GM12875 (cell line): ENCODE results near the gene PPP1R18.
A peak's percentile ranks its signal among the peaks of the same experiment; 100 is the strongest.

ENCODE experiments used
- H3K4me3 ChIP-seq: one replicate; pipeline ENCODE4 v1.5.1; 2011; ENCODE audit warnings: low read depth, low read length, control low read depth
- TF ChIP-seq, protein P1 (sequence below): IDR thresholded peaks from 2 replicates; pipeline ENCODE4 v1.5.1; 2011; ENCODE audit warnings: low read depth, mild to moderate bottlenecking, control low read depth, inconsistent platforms, low read length, moderate library complexity, borderline replicate concordance; ENCODE audit not compliant: insufficient read depth

Gene PPP1R18

DNA sequence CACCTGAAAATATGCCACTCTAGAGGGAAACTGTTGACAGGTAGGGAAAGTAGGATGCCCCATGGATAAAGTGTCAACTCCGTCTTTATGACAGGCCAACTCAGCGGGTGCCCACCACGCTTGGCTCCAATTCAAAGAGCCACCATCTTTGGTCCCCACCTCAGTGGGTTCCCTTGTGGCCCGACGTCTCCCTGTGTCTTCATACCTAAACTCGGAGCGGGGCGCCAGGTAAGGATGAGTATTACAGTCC, 30.4 kb upstream of the PPP1R18 start:
- TF ChIP-seq, protein P1, sequence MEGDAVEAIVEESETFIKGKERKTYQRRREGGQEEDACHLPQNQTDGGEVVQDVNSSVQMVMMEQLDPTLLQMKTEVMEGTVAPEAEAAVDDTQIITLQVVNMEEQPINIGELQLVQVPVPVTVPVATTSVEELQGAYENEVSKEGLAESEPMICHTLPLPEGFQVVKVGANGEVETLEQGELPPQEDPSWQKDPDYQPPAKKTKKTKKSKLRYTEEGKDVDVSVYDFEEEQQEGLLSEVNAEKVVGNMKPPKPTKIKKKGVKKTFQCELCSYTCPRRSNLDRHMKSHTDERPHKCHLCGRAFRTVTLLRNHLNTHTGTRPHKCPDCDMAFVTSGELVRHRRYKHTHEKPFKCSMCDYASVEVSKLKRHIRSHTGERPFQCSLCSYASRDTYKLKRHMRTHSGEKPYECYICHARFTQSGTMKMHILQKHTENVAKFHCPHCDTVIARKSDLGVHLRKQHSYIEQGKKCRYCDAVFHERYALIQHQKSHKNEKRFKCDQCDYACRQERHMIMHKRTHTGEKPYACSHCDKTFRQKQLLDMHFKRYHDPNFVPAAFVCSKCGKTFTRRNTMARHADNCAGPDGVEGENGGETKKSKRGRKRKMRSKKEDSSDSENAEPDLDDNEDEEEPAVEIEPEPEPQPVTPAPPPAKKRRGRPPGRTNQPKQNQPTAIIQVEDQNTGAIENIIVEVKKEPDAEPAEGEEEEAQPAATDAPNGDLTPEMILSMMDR, result no peak
- H3K4me3 ChIP-seq, result peak overlapping the region; percentile 56

DNA sequence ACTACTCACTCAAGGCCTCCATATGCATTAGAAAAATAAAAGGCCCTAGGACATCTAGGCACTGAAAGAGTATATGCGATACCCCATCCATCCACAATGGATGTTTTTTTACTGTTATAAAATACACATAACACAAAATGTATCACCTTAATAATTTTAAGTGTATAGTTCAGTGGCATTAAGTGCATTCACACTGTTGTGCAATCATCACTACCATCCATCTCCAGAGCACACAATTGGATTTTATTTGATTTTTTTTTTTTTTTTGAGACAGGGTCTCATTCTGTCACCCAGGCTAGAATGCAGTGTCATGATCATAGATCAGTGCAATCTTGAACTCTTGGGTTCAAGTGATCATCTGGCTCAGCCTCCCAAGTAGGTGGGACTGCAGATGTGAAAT, 27.8 kb upstream of the PPP1R18 start:
- TF ChIP-seq, protein P1, result no peak

DNA sequence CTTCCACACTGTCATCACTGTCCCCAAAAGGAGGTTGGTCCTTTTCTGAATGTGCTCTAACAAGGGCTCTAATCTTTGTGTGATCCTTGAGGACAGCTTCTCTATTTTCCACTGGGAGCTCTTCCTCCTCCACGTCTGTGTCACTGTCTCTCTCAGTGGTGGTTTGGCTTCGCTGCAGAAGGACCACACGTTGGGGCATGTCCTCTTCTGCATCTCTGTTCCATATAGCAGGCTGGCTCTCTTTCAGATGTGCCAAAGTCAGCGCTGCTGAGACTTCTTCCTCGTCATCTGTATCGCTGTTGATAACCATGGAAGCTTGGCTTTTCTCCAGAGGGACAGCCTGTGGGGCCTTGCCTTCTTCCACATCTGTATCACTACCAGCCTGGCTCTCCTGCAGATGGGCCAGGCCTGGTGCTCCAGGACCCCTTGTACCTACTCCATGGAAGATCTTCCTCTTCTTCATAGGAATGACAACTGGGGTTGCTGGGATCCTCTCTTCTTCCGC, 26.0 kb upstream of the PPP1R18 start:
- H3K4me3 ChIP-seq, result no peak overlapping the region
- TF ChIP-seq, protein P1, result no peak

More for the DNA sequence above, 27.8 kb upstream of the PPP1R18 start:
- H3K4me3 ChIP-seq, result no peak overlapping the region

DNA sequence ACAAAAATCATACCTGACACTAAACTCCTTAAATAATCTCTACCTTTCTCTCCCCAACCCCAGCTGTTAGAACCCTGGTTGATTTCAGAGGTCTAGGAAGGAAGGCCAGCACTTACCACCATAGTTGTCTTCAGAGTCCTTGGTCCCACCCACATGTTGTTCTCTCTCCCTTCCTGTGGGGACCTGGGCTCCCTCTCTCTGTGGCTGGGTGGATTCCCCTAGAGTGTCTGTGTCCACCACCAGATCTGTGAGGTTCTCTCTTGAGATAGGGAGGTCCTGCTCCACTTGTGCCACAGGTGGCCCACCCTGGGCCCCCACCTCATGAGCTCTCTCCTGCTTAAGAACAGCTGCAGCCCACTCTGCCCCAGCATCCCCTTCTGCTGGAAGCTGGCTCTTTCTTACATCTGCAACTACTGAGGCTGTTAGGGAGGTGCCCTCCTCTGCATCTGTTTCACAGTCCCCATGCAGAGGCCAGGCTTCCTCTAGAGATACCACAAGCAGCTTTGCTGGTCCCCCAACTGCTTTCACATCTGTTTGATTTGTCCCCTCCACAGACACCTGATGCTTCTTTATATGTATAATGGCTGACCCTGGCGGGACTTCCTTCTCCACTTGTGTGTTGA, 25.4 kb upstream of the PPP1R18 start:
- TF ChIP-seq, protein P1, result no peak

DNA sequence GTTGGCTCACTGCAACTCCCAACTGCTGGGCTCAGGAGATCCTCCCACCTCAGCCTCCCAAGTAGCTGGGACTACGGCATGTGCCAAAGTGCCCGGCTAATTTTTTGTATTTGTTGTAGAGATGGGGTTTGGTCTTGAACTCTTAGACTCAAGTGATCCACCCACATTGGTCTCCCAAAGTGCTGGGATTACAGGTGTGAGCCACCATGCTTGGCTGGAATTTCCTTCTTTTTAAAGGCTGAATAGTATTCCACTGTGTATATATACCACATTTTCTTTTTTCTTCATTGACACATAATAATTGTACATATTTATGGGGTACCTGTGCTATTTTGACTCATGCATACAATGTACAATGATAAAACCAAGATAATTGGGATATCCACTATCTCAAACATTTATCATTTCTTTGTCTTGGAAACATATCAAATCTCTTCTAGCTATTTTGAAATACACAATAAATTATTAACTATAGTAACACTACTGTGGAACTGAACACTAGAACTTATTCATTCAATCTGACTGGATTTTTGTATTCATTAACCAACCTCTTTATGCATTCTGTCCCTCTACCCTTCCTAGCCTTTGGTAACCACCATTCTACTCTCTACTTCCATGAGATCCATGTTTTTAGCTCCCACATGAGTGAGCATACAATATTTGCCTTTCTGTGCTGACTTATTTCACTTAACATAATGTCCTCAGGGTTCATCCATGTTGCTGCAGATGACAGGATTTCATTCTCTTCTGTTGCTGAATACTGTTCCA, 22.8 kb upstream of the PPP1R18 start:
- H3K4me3 ChIP-seq, result no peak overlapping the region
- TF ChIP-seq, protein P1, result no peak

More for the DNA sequence above, 25.4 kb upstream of the PPP1R18 start:
- H3K4me3 ChIP-seq, result no peak overlapping the region

DNA sequence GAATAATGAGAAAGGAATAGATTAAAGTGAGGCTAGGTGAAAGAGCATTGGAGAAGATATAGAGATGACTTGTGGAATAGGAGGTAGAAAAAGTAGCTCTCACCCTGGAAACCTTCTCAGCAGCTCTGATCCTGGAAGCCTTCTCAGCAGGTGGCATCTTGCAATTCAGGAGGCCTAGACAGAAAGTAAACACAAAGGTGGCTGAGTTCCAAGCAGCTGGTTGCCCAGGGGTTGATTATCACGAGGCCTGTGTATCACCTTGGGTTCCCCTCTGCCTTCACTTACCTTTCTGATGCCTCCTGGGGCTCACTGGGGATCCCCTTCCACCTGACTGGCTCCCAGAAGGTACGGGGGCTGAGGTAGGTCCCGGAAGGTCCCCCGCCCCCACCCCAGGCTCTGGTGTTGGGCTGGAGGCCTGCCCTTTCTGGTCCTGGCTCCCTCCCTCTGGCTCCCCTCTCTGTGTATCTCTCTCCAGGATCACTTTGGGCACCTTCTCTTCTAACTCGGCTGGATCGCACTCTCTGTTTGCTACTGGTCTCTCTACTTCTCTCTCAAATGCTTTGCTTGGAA, 20.9 kb upstream of the PPP1R18 start:
- TF ChIP-seq, protein P1, result no peak
- no peak overlapping the region for H3K4me3 ChIP-seq

DNA sequence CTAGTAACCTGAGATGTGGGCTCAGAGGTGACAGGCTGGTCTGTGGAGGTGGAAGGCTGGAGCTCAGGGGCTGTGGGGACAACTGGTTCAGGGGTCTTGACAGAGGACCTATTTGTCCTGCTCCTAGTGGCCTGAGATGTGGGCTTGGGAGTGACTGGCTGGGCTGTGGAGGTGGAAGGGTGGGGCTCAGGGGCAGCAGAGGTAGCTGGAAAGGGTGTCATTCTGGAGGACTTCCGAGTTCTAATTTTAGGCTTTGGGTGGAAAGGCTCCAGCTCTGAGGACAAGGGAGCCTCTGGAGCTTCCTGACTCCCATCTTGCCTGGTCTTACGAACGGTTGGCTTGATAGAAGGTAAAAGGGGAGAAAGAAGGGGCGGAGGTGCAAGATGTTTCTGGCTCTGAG, 19.2 kb upstream of the PPP1R18 start:
- TF ChIP-seq, protein P1, result no peak
- no peak overlapping the region for H3K4me3 ChIP-seq
